HepG2 (cell line): Measurements from ENCODE around the gene PTPN18. TPM values are rescaled to one million over a fixed set of nuclear protein-coding genes. Genes with fewer than 3 reads are reported as not detected.

Source experiments
- polyA plus RNA-seq, 8 experiments: library from polyadenylated mRNA; depleted of rRNA in 3 of 8; stranded (reverse) in 7 of 8; unstranded in 1 of 8; fragments of >200 nt; fragmentation: Illumina TruSeq in 4 of 8; extraction: Trizol in 4 of 8; gene quantifications; 2 replicates each; pipeline versions ENCODE4 v1.2.1 to v1.2.3, GENCODE V29; 2011 to 2016; ENCODE audit warnings: low read depth in 4 of 8, missing spikeins in 1 of 8, mixed read lengths in 1 of 8; ENCODE audit not compliant: insufficient read depth in 1 of 8
- small RNA-seq, 3 experiments: library from RNA; depleted of rRNA; stranded (forward); fragments of <200 nt; gene quantifications; one replicate each; pipeline ENCODE3, GENCODE V24; 2012; ENCODE audit warnings: low read depth in 2 of 3, low replicate concordance in 1 of 3; ENCODE audit not compliant: insufficient read length in 3 of 3, insufficient read depth in 2 of 3
- total RNA-seq, 5 experiments: library from RNA; depleted of rRNA; stranded (reverse); fragments of >200 nt; fragmentation: Illumina TruSeq; extraction: Trizol; gene quantifications; 2 replicates each; pipeline ENCODE4 v1.2.3, GENCODE V29; 2016; ENCODE audit warnings: low read depth in 1 of 5

The PTPN18 gene
- total and polyA plus RNA-seq, 2 of the 13 experiments (the other 11 are each of a cell fraction or from before 2014, with no cell fraction given): 14.8 to 39.6 TPM

Small RNAs within 50 kb of the gene (small RNA-seq; reads per million reads assigned to genes)
- 0 reads per million in 3 experiments for gene AC132479.1

Other genes starting within 250 kb of the PTPN18 start
- gene POTEF, start 226.8 kb upstream of the PTPN18 start, total RNA-seq (2016; rRNA removed; fragmentation: Illumina TruSeq; extraction: Trizol): 1.9 and 6.0 TPM in 2 replicates
- 1.2 and 1.7 TPM in 2 replicates for gene POTEF, start 226.8 kb upstream of the PTPN18 start, polyA plus RNA-seq (2011; rRNA removed)
- gene CCDC74B, start 210.9 kb upstream of the PTPN18 start, total RNA-seq (2016; rRNA removed; fragmentation: Illumina TruSeq; extraction: Trizol): 0.11 TPM in 1 of 2 replicates, not detected in the other
- 0.07 and 0.12 TPM in 2 replicates for gene CCDC74B, start 210.9 kb upstream of the PTPN18 start, polyA plus RNA-seq (2011; rRNA removed)
- 70.5 and 72.5 TPM in 2 replicates for gene SMPD4, start 174.5 kb upstream of the PTPN18 start, total RNA-seq (2016; rRNA removed; fragmentation: Illumina TruSeq; extraction: Trizol)
- 63.2 and 69.0 TPM in 2 replicates for gene SMPD4, start 174.5 kb upstream of the PTPN18 start, polyA plus RNA-seq (2011; rRNA removed)
- gene MZT2B, start 173.8 kb upstream of the PTPN18 start, total RNA-seq (2016; rRNA removed; fragmentation: Illumina TruSeq; extraction: Trizol): 308 and 410 TPM in 2 replicates
- 244 and 253 TPM in 2 replicates for gene MZT2B, start 173.8 kb upstream of the PTPN18 start, polyA plus RNA-seq (2011; rRNA removed)
- not detected in 2 replicates for gene TUBA3E, start 157.6 kb upstream of the PTPN18 start, total RNA-seq (2016; rRNA removed; fragmentation: Illumina TruSeq; extraction: Trizol)
- gene TUBA3E, start 157.6 kb upstream of the PTPN18 start, polyA plus RNA-seq (2011; rRNA removed): not detected in 2 replicates
- gene IMP4, start 13.2 kb upstream of the PTPN18 start, total RNA-seq (2016; rRNA removed; fragmentation: Illumina TruSeq; extraction: Trizol): 142 and 153 TPM in 2 replicates
- gene IMP4, start 13.2 kb upstream of the PTPN18 start, polyA plus RNA-seq (2011; rRNA removed): 158 and 167 TPM in 2 replicates
- 0.48 and 1.5 TPM in 2 replicates for gene POTEI, start 153.3 kb downstream of the PTPN18 start, total RNA-seq (2016; rRNA removed; fragmentation: Illumina TruSeq; extraction: Trizol)
- 0.29 and 0.33 TPM in 2 replicates for gene POTEI, start 153.3 kb downstream of the PTPN18 start, polyA plus RNA-seq (2011; rRNA removed)
- gene CFC1B, start 165.2 kb downstream of the PTPN18 start, total RNA-seq (2016; rRNA removed; fragmentation: Illumina TruSeq; extraction: Trizol): not detected in 2 replicates
- not detected in 2 replicates for gene CFC1B, start 165.2 kb downstream of the PTPN18 start, polyA plus RNA-seq (2011; rRNA removed)
- gene CFC1, start 243.5 kb downstream of the PTPN18 start, total RNA-seq (2016; rRNA removed; fragmentation: Illumina TruSeq; extraction: Trizol): not detected in 2 replicates
- not detected in 2 replicates for gene CFC1, start 243.5 kb downstream of the PTPN18 start, polyA plus RNA-seq (2011; rRNA removed)